Thyroid gland (tissue), 4 donors: ENCODE measurements around the gene DNAH1. TPM values are rescaled to one million over a fixed set of nuclear protein-coding genes. Genes with fewer than 3 reads are reported as not detected.

Experiments
- DNase-seq, 2 donors: peaks; one replicate each; pipeline ENCODE4 v3.0.0-alpha.2; 2019
- H3K27ac ChIP-seq, 3 donors: fragments of 200-600 bp; sonication (generic); 1 replicate in 2 of 3; 2 replicates in 1 of 3; pipeline ENCODE4 v1.5.1; 2016 to 2019; ENCODE audit warnings: mild to moderate bottlenecking in 1 of 3, moderate library complexity in 1 of 3
- H3K27me3 ChIP-seq: fragments of 200-600 bp; sonication (generic); one replicate; pipeline ENCODE4 v1.5.1; 2019
- H3K36me3 ChIP-seq, 2 donors: fragments of 200-600 bp; sonication (generic); one replicate each; pipeline ENCODE4 v1.5.1; 2016 to 2019
- H3K4me1 ChIP-seq, 2 donors: fragments of 200-600 bp; sonication (generic); one replicate each; pipeline ENCODE4 v1.5.1; 2017 to 2019
- H3K4me3 ChIP-seq, 3 donors: fragments of 200-600 bp; sonication (generic); replicated peaks in 1 of 3; 1 replicate in 2 of 3; 2 replicates in 1 of 3; pipeline ENCODE4 v1.5.1; 2016; ENCODE audit warnings: mild to moderate bottlenecking in 1 of 3
- H3K9me3 ChIP-seq: fragments of 200-600 bp; sonication (generic); one replicate; pipeline ENCODE4 v1.5.1; 2017
- POLR2A ChIP-seq, 2 donors: fragments of 450-650 bp; IDR thresholded peaks; one replicate each; pipeline ENCODE4 v1.6.1; 2017; ENCODE audit warnings: antibody characterized with exemption in 2 of 2, mild to moderate bottlenecking in 2 of 2, moderate library complexity in 1 of 2
- WGBS, 2 donors: methylation state at CpG; one replicate each; pipeline ENCODE4 v1.1.5; 2017; 5-methylcytosine and 5-hydroxymethylcytosine counted together
- intact Hi-C: fragments of 100-400 bp; cut with DNase I; formaldehyde crosslinking; loops from one replicate; pipeline ENCODE4 v1.15.1; 2023
- total RNA-seq, 4 donors: library from RNA; depleted of rRNA; stranded (reverse); fragments of >200 nt; gene quantifications; one replicate each; pipeline ENCODE4 v1.2.3, GENCODE V29; 2016
- TF ChIP-seq, protein P1 (sequence below), 6 experiments: fragments of 200-600 bp in 3 of 6; fragments of 450-650 bp in 3 of 6; sonication (generic) in 3 of 6; IDR thresholded peaks; one replicate each; pipeline ENCODE4 v1.5.1; 2016 to 2019; ENCODE audit warnings: antibody characterized with exemption in 6 of 6, mild to moderate bottlenecking in 2 of 6, inconsistent platforms in 1 of 6, moderate library complexity in 1 of 6

The DNAH1 gene
- total RNA-seq, 4 donors from 2014 or later = 4.6 to 14.2 (median 7.5) TPM

- Histone ChIP-seq H3K4me3 (no peak overlapping the region), H3K27ac (no peak overlapping the region), H3K4me1 (no peaks in the 10 kb centered on the region), H3K36me3 (no peaks in the 10 kb centered on the region), H3K27me3 (no peaks in the 10 kb centered on the region), H3K9me3 (no peaks in the 10 kb centered on the region)
- intact Hi-C loops = no loop called here
- 88 to 91% methylated on average over 14 to 19 of the region's 19 CpGs for WGBS, 2 donors
- DNase-seq = no peak
- TF ChIP-seq POLR2A (IDR thresholded peaks at IDR 0.05) = no peak
- TF ChIP-seq, protein P1, sequence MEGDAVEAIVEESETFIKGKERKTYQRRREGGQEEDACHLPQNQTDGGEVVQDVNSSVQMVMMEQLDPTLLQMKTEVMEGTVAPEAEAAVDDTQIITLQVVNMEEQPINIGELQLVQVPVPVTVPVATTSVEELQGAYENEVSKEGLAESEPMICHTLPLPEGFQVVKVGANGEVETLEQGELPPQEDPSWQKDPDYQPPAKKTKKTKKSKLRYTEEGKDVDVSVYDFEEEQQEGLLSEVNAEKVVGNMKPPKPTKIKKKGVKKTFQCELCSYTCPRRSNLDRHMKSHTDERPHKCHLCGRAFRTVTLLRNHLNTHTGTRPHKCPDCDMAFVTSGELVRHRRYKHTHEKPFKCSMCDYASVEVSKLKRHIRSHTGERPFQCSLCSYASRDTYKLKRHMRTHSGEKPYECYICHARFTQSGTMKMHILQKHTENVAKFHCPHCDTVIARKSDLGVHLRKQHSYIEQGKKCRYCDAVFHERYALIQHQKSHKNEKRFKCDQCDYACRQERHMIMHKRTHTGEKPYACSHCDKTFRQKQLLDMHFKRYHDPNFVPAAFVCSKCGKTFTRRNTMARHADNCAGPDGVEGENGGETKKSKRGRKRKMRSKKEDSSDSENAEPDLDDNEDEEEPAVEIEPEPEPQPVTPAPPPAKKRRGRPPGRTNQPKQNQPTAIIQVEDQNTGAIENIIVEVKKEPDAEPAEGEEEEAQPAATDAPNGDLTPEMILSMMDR (IDR thresholded peaks at IDR 0.05) = no peak
These were observed 48.4 kb downstream of the DNAH1 start for GRCh38 chr3:52364322-52365035.

- Histone ChIP-seq H3K27me3 (no peaks in the 10 kb centered on the region), H3K4me1 (no peaks in the 10 kb centered on the region), H3K9me3 (no peaks in the 10 kb centered on the region), H3K4me3 (no peak overlapping the region), H3K27ac (no peak overlapping the region), H3K36me3 (no peaks in the 10 kb centered on the region)
- TF ChIP-seq POLR2A (IDR thresholded peaks at IDR 0.05) = no peak
- TF ChIP-seq, protein P1 (IDR thresholded peaks at IDR 0.05) = no peak
- DNase-seq = no peak
- WGBS, 2 donors = 62 to 89% methylated on average over 2 to 8 of the region's 10 CpGs
- intact Hi-C loops = no loop called here
These were observed 50.4 kb downstream of the DNAH1 start for GRCh38 chr3:52366527-52366926.

- H3K36me3 ChIP-seq = no peaks in the 10 kb centered on the region
- intact Hi-C loops = no loop called here
These were observed 52.1 kb downstream of the DNAH1 start for GRCh38 chr3:52367891-52368880.

DNA sequence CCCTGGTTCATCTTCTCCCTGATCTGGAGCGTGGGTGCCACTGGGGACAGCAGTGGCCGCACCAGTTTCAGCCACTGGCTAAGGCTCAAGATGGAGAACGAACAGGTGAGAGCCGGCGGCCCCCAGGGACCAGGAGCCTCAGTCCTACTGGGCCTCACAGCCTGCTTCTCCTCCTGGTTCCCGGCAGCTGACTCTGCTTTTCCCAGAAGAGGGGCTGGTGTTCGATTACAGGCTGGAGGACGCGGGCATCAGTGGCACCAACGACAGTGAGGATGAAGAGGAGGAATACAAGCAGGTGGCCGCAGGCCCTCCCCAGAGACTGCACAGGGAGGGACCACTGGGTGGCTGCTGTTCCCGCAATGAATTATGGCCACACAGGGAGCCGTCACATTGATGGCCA lies 54.4 kb downstream of the DNAH1 start:
- 92 to 96% methylated on average over 9 to 13 of the region's 13 CpGs for WGBS, 2 donors
- Histone ChIP-seq H3K27me3 (no peaks in the 10 kb centered on the region), H3K4me3 (no peak overlapping the region), H3K36me3 (no peaks in the 10 kb centered on the region), H3K9me3 (no peaks in the 10 kb centered on the region), H3K27ac (no peak overlapping the region), H3K4me1 (no peaks in the 10 kb centered on the region)
- intact Hi-C loops = no loop called here
- TF ChIP-seq POLR2A (IDR thresholded peaks at IDR 0.05) = no peak
- TF ChIP-seq, protein P1 (IDR thresholded peaks at IDR 0.05) = no peak
- DNase-seq = no peak

More at GRCh38 chr3:52367891-52368880, 52.1 kb downstream of the DNAH1 start:
- Histone ChIP-seq H3K4me3 (no peak overlapping the region), H3K27me3 (no peaks in the 10 kb centered on the region), H3K27ac (no peak overlapping the region), H3K4me1 (no peaks in the 10 kb centered on the region), H3K9me3 (no peaks in the 10 kb centered on the region)
- no peak for TF ChIP-seq POLR2A (IDR thresholded peaks at IDR 0.05)
- TF ChIP-seq, protein P1 (IDR thresholded peaks at IDR 0.05) = no peak
- WGBS, 2 donors = 66 to 76% methylated on average over 18 to 19 of the region's 19 CpGs
- no peak for DNase-seq
